ENCODE results near the gene GNB5. TPM values are rescaled to one million over a fixed set of nuclear protein-coding genes. Genes with fewer than 3 reads are reported as not detected.

Gene GNB5
- total RNA-seq, 2 donors from 2014 or later: 19.1 to 20.7 TPM

DNA sequence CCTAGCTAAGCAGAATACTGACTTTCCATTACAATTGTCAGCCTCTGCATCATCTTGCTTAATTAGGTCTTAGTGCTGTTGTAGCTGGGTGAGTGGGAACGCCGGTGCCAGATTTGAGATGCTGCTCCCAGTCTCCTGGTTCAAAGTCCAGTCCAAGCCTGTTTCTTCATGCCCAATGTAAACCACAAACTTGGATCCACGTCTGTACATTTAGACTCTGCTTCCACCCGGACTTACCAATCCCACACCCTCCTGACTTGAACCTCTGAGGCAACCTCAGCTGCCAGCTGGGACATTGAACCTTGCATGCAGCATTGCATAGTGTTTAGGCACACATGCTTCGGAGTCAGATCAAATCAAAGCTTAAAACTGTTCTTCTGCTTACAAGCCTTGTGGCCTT, 121.6 kb downstream of the GNB5 start:
- H3K27ac ChIP-seq (ENCODE audit: low read depth, low read length): no peak overlapping the region
- 90 to 93% methylated on average over 2 to 5 of the region's 5 CpGs for WGBS, 2 experiments (ENCODE audit: insufficient coverage in 1 of 2, insufficient read length in 1 of 2)
- TF ChIP-seq, protein P1, sequence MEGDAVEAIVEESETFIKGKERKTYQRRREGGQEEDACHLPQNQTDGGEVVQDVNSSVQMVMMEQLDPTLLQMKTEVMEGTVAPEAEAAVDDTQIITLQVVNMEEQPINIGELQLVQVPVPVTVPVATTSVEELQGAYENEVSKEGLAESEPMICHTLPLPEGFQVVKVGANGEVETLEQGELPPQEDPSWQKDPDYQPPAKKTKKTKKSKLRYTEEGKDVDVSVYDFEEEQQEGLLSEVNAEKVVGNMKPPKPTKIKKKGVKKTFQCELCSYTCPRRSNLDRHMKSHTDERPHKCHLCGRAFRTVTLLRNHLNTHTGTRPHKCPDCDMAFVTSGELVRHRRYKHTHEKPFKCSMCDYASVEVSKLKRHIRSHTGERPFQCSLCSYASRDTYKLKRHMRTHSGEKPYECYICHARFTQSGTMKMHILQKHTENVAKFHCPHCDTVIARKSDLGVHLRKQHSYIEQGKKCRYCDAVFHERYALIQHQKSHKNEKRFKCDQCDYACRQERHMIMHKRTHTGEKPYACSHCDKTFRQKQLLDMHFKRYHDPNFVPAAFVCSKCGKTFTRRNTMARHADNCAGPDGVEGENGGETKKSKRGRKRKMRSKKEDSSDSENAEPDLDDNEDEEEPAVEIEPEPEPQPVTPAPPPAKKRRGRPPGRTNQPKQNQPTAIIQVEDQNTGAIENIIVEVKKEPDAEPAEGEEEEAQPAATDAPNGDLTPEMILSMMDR (conservative IDR thresholded peaks at IDR 0.05): no peak
- H3K4me3 Mint-ChIP-seq: no peak overlapping the region
- H3K27ac Mint-ChIP-seq: no peak overlapping the region
- DNase-seq: no peak
- peaks cover 10% of the 10 kb centered on the region for H3K4me1 Mint-ChIP-seq
- H3K9me3 ChIP-seq (ENCODE audit: control insufficient read depth, low read length): no peaks in the 10 kb centered on the region
- no peaks in the 10 kb centered on the region for H3K27me3 ChIP-seq (ENCODE audit: control insufficient read depth, insufficient read depth, low read length, poor library complexity, severe bottlenecking)
- H3K36me3 Mint-ChIP-seq (ENCODE audit: low read depth): peaks cover 5% of the 10 kb centered on the region
- no peak overlapping the region for H3K4me3 ChIP-seq (ENCODE audit: low read length)
- H3K27me3 Mint-ChIP-seq (ENCODE audit: insufficient read depth): peaks cover 5% of the 10 kb centered on the region
- no peaks in the 10 kb centered on the region for H3K9me3 Mint-ChIP-seq
- H3K9ac ChIP-seq (ENCODE audit: extremely low read depth, low read length, poor library complexity, severe bottlenecking): no peak overlapping the region
- H3K4me1 ChIP-seq (ENCODE audit: control insufficient read depth, insufficient read depth, low read length): peaks cover 7% of the 10 kb centered on the region
- H3K36me3 ChIP-seq (ENCODE audit: control insufficient read depth, insufficient read depth, low read length): peaks cover 11% of the 10 kb centered on the region

DNA sequence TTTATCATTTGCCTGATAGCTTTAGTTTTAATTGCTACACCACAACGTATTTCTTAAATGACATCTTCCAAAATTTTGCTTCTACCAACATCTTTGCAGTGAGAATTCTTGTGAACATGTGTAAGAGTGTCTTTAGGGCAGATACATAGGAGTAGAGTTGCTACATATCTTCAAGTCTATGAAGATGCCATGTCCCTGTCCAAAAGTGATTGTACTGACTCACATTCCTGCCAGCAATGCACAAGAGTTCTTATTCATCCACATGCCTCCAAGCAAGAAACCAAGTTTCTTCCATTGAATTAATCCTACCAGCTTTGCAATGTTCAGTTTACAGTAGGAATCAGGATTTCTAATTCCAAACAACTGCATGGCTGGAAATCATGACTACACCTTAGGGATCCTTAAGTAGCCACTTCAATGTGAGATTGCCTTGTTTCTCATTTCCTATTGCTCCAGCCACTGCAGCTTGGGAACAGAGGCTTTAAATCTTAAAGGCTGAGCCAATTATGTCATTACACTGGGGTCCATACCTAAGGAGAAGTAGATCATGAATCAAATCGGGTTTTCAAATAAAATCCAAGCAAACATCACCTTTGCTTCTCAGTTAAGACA, 123.1 kb downstream of the GNB5 start:
- Mint-ChIP-seq H3K27me3 (ENCODE audit: insufficient read depth) (peaks cover 5% of the 10 kb centered on the region), H3K36me3 (ENCODE audit: low read depth) (peaks cover 18% of the 10 kb centered on the region), H3K4me1 (peaks cover 10% of the 10 kb centered on the region), H3K27ac (no peak overlapping the region), H3K9me3 (no peaks in the 10 kb centered on the region), H3K4me3 (no peak overlapping the region)
- Histone ChIP-seq H3K36me3 (ENCODE audit: control insufficient read depth, insufficient read depth, low read length) (peaks cover 23% of the 10 kb centered on the region), H3K4me1 (ENCODE audit: control insufficient read depth, insufficient read depth, low read length) (peaks cover 7% of the 10 kb centered on the region), H3K9me3 (ENCODE audit: control insufficient read depth, low read length) (no peaks in the 10 kb centered on the region), H3K27ac (ENCODE audit: low read depth, low read length) (no peak overlapping the region), H3K4me3 (ENCODE audit: low read length) (no peak overlapping the region), H3K27me3 (ENCODE audit: control insufficient read depth, insufficient read depth, low read length, poor library complexity, severe bottlenecking) (no peaks in the 10 kb centered on the region), H3K9ac (ENCODE audit: extremely low read depth, low read length, poor library complexity, severe bottlenecking) (no peak overlapping the region)
- no peak for DNase-seq
- WGBS, 2 experiments (ENCODE audit: insufficient coverage in 1 of 2, insufficient read length in 1 of 2): 95% methylated on average over 2 of the region's 2 CpGs; no CpG with 5 or more reads in 1 of the 2 experiments
- TF ChIP-seq, protein P1 (conservative IDR thresholded peaks at IDR 0.05): no peak

DNA sequence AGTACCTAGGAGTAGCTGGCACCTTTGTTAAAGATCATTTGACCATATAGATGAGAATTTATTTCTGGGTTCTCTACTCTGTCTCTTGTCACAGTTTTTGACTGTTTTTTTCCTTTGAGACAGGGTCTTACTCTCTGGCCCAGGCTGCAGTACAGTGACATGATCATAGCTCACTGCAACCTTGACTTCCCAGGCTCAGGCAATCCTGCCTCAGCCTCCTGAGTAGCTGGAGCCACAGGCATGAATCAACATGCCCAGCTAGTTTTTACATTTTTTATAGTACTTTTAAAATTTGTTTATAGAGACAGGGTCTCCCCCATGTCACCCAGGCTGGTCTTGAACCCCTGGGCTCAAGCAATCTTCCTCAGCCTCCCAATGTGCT, 123.7 kb downstream of the GNB5 start:
- Mint-ChIP-seq H3K27ac (no peak overlapping the region), H3K36me3 (ENCODE audit: low read depth) (peaks cover 22% of the 10 kb centered on the region), H3K4me3 (no peak overlapping the region), H3K9me3 (no peaks in the 10 kb centered on the region), H3K4me1 (peaks cover 10% of the 10 kb centered on the region), H3K27me3 (ENCODE audit: insufficient read depth) (peaks cover 5% of the 10 kb centered on the region)
- Histone ChIP-seq H3K4me1 (ENCODE audit: control insufficient read depth, insufficient read depth, low read length) (peaks cover 7% of the 10 kb centered on the region), H3K9me3 (ENCODE audit: control insufficient read depth, low read length) (no peaks in the 10 kb centered on the region), H3K4me3 (ENCODE audit: low read length) (no peak overlapping the region), H3K27me3 (ENCODE audit: control insufficient read depth, insufficient read depth, low read length, poor library complexity, severe bottlenecking) (no peaks in the 10 kb centered on the region), H3K27ac (ENCODE audit: low read depth, low read length) (no peak overlapping the region), H3K36me3 (ENCODE audit: control insufficient read depth, insufficient read depth, low read length) (peaks cover 28% of the 10 kb centered on the region), H3K9ac (ENCODE audit: extremely low read depth, low read length, poor library complexity, severe bottlenecking) (no peak overlapping the region)
- DNase-seq: no peak
- TF ChIP-seq, protein P1 (conservative IDR thresholded peaks at IDR 0.05): no peak
